NOMO-1 treated with dmso at 0.1 percent for 144 hours (cell line): ENCODE measurements around the gene STIM1.
"Not testable (repeated sequence)": the region's sequence is repeated elsewhere in the genome, so short reads cannot be mapped to it uniquely, and the experiment has no call there.

ENCODE experiments used
- DNase-seq: peaks from one replicate; lab custom pipeline; 2025; ENCODE audit not compliant: unreplicated experiment; lab: John Stamatoyannopoulos, UW

STIM1 gene

GRCh38 chr11:4017129-4017528, 161.7 kb downstream of the STIM1 start:
- DNase-seq, result no peak

DNA sequence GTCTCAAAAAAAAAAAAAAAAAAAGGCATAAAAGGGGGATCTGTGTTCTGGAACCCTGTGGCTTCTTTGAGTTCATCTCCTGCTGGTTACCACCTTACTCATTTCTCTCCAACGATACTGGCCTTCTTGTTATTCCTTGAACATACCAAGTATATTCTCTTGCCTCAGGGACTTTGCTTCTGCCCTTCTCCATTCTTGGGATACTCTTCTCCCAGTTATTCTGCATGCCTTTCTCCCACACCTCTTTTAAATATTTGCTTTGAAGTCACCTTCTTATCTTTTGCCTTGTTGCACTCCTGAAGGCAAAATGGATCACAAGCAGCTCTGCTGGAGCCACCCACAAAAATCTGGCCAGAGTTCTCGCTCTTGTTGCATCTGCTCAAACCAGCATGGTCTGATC, 163.2 kb downstream of the STIM1 start:
- no peak for DNase-seq

GRCh38 chr11:4019891-4020290, 164.4 kb downstream of the STIM1 start:
- no peak for DNase-seq

- DNase-seq, result no peak
Observed at GRCh38 chr11:4022669-4023068, 167.2 kb downstream of the STIM1 start.

DNA sequence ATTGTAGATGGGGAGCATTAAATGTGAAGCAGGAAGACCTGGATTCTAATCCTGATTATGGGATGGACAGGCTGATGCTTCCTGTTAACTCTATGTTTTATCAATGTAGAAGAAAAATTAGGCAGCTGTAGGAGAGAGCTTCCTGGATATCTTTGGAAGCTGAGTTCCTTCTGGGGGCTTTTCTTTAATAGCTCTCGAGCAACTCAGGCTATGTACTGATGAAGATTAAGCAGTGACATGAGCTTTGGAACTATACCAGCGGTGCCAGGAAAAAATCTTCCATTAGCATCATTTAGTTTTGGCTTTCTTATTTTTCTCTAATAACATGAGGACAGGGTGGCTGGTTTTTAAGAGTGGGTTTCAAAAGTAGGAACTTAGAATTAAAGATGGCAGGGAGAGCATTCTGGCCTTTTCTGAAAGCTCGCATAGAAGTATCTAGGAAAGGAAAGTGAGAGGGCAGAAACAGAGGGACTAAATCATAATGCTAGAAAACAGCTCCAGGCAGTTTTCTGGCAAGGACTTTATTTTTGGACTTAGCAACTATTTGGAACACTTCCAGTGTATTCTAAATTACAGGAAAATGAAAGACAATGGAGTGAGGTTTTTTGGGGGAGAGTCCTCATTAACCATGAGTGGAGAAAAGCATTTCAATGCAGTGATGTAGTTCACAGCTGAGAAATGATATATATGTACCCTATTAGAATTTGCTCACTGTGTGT, 169.9 kb downstream of the STIM1 start:
- DNase-seq, result no peak

DNA sequence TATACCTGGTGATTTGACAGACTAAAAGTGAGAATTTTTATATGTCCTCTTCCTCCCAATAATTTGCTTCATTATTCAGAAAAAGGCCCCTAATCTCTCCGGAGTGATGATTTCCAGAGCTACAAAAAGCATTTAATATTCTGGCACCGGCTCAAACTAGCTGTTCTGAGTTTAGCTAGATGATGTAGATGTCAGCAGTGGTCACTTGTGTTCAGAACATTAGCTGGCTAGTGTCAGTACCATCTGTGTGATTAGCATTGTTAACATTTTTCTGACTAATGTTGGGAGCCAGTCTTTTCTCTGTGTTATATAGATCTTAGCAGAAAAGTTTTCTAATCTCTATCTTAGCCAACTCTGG, 170.5 kb downstream of the STIM1 start:
- no peak for DNase-seq

GRCh38 chr11:4026389-4026788, 170.9 kb downstream of the STIM1 start:
- DNase-seq, result no peak

DNA sequence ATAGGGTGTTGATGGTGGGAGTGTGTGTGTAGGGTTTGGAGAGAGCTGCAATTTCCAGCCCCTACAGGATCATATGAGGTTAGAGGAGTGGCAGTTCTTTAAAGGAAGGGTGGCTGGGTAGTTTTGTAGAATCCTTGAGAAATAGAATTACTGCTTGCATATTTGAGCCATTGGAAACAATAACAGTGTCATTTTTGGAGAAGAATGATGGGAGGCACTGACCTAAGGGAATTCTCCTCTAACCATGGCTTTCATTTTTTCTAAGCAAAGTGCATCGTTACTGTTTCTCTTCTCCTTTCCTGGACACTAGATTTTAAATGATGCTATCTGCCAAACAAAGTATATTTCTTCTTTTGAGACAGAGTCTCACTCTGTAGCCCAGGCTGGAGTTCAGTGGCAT, 172.3 kb downstream of the STIM1 start:
- no peak for DNase-seq

- no peak for DNase-seq
Observed at GRCh38 chr11:4030197-4030596, 174.7 kb downstream of the STIM1 start.

DNA sequence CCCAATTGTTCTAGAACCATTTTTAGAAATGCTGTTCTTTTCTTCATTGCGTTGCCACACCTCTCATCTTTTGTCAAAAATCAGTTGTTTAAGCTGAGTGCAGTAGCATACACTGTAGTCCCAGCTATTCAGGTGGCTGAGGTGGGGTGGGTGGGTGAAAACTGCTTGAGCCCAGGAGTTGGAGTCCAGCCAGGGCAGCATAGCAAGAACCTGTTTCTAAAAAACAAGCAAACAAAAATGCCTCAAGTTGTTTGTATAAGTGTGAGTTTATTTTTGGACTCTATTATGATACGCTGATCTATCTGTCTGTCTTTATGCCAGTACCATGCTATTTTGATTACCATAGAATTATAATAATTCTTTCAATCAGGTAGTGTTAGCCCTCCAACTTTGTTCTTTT, 176.6 kb downstream of the STIM1 start:
- DNase-seq, result no peak

DNA sequence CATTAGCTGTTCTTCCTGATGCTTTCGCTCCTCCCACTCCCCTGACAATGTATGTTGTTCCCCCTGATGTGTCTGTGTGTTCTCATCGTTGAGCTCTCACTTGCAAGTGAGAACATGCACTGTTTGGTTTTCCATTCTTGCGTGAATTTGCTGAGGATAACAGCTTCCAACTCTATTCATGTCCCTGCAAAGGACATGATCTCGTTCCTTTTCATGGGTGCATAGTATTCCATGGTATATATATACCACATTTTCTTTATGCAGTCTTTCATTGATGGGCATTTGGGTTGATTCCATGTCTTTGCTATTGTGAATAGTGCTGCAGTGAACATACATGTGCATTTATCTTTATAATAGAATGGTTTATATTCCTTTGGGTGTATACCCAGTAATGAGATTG, 180.5 kb downstream of the STIM1 start:
- DNase-seq, result no peak

- no peak for DNase-seq
Observed at GRCh38 chr11:4039011-4039410, 183.5 kb downstream of the STIM1 start.

GRCh38 chr11:4040461-4040860, 185.0 kb downstream of the STIM1 start:
- no peak for DNase-seq

DNA sequence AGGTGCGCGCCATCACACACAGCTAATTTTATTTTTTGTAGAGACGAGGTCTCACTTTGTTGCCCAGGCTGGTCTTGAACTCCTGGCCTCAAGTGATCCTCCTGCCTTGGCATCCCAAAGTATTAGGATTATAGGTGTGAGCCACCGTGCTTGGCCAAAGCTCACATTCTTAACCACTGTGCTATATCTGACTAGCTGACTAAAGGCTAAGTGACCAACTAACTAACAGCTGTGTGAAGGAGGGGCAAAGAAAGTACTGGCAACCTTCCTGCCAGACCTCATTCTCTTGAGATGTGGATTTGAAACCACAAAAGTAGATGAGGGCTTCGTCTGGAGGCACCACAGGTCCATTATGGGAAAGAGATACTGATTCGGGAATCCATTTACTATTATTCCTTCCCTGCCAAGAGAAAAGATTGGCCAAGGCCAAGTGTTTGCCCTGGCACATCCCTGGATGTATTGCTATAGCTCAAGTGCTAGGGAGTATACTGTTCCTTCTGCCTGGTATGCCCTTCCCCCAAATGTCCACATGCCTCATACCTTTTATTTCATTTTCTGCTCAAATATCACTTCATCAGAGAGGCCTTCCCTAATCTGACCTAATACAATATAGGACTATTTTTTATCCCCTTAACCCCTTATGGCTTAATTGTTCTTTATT, 186.4 kb downstream of the STIM1 start:
- DNase-seq, result no peak

DNA sequence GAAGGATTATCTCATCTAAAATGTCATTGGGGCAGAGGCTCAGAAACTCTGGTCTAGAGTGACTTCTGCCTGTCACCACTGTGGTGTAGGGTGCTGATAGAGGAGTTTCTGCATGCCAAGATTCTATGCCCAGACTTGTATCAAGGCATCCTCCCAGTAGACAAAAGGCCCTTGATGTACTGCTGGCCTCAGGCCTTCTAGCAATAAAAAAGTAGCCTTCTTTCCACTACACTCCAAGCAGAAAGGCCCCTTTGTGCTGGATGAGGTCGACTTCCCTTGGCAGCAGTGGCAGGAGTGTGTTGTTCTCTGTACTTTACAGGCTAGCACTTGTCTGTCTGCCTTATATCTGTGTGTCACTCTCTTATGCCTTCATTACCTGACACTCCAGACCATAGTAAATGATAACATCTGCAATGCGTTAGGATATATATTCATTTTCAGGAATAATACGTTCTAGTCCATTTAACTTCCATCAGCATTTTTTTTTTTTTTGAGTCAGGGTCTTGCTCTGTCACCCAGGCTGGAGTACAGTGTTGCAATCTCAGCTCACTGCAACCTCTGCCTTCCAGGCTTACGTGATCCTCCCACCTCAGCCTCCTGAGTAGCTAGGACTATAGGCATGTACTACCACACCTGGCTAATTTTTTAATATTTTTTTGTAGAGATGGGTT, 189.6 kb downstream of the STIM1 start:
- no peak for DNase-seq

DNA sequence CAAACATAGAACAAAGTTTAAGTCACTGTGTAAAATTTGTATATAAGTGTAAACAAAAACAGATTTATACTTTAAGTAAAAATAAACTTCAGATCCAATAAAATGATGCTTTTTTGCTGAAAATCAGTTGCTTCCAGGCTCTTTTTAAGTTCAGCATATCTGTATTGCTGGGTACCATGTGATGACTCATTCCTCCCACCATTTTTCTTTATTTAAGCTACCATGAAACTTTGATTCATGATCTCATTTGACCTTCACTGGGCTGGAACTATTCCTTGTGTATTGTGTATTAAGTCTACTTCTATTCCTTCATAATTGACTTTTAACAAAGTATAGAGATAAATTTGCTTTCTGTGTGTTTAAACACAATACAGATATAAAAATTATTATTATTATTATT, 192.9 kb downstream of the STIM1 start:
- DNase-seq, result no peak

DNA sequence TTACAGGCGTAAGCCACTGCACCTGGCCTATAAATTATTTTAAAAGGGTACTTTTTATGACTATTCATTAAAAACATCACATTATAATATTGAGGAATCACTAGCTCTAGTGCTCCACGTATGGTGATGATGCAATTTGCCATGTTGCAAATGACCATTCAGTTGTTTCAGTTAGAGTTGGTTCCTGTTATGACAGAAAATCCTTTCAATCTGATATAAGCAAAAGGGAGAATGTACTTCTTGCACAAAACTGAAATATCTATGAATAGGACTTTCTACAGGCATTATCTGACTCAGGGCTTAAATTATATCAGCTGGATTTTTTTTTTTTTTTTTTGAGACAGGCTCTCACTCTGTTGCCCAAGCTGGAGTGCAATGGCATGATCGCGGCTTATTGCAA, 193.5 kb downstream of the STIM1 start:
- peak; percentile 73 for DNase-seq

DNA sequence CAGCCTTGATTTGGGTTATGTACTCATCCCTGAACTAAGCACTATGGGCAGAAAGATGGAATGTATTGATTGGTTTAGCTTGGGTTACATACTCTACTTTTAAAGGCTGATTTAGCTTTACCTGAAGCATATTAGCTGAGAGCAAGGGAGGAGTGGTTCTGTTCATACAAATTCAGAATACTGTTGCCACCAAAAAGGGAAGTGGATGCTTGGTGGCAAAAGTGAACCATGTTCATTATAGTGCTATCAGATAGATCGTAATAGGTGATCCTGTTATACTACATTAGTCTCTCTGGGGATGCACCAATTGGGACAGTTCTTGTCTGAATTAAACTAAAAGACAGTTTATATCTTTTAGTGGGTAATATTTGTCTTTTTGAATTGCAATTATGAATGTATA, 194.7 kb downstream of the STIM1 start:
- peak; percentile 30 for DNase-seq

DNA sequence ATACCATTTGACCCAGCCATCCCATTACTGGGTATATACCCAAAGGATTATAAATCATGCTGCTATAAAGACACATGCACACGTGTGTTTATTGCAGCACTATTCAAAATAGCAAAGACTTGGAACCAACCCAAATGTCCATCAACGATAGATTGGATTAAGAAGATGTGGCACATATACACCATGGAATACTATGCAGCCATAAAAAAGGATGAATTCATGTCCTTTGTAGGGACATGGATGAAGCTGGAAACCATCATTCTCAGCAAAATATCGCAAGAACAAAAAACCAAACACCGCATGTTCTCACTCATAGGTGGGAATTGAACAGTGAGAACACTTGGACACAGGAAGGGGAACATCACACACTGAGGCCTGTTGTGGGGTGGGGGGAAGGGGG, 197.7 kb downstream of the STIM1 start:
- DNase-seq, result not testable (repeated sequence)

GRCh38 chr11:4054643-4055042, 199.2 kb downstream of the STIM1 start:
- no peak for DNase-seq

DNA sequence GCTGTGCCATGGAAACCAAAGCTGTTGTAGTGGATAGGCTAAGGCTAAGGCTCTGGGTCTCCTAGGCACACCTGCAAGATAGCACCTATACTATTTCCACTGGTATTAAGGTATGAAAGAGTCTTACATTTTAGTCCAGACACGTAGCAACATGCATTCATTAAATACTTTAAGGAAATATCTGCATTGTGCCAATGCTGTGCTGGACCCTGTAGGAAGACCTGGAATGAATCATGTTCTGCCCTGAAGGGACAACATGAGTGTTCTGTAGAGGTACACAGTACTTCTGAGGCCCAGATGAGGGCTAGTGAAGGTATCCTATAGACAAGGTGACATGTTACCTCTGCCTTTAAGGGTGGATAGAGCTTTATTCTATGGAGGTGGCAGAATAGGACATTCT, 204.0 kb downstream of the STIM1 start:
- DNase-seq, result no peak

DNA sequence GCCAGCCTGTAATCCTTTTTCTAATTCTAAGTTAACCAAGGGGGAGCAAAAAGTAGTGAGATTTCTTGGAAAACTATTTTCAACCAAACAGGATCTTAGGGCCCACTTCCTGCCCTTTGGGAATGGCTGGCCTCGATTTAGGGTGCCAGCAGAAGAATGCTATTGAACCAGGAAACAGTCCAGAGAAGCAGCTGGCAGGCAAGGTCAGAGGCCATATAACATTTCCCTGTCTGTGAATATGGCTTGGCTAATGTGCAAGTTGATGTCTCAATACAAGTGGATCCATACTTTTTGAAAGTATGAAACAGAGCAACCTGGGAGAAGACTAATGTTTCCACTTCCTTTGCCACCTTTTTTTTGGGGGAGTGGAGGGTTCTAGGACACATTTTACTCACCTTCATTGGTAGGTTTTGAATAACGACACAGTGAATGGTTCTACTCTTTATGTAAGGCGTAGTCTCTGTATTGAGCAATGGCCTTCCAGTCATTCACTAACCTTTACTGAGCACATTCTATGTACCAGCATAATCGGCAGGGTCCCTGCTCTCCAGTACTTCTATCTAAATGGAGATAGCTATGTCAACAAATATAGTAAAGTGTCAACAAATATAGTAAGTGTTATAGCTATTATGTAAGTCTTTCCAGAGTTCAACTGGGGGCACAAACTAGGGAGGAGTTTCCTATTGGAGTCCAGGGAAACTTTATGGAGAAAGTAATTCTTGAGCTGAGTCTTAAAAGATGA, 204.9 kb downstream of the STIM1 start:
- no peak for DNase-seq
